Panc1 (cell line): ENCODE measurements around the gene OSBPL5. TPM values are rescaled to one million over a fixed set of nuclear protein-coding genes. Genes with fewer than 3 reads are reported as not detected.

ENCODE experiments used
- ATAC-seq: fragments of 200-7000 bp; cut with Tn5 transposase; 2 replicates; pipeline ENCODE4 v1.9.1; 2020; ENCODE audit warnings: mild to moderate bottlenecking, moderate library complexity
- BruUV-seq: library from RNA; stranded (reverse); fragments of 400-500 nt; replicated peaks from 2 replicates; lab custom pipeline; 2021; lab: Mats Ljungman, UMichigan
- CTCF ChIA-PET: fragments of 300-600 bp; sonication (Branson Sonifier 250); formaldehyde crosslinking; loops from one replicate; lab custom pipeline; 2022; ENCODE audit warnings: antibody characterized with exemption; lab: Charles Lee
- POLR2A ChIA-PET: fragments of 300-600 bp; sonication (Branson Sonifier 250); formaldehyde crosslinking; loops from one replicate; lab custom pipeline; 2022; ENCODE audit warnings: antibody characterized with exemption; lab: Charles Lee
- DNase-seq: peaks from one replicate; pipeline ENCODE4 v3.0.0-alpha.2; 2010; ENCODE audit warnings: low read depth, low spot score
- H3K27ac ChIP-seq: 2 replicates; pipeline ENCODE4 v1.5.1; 2011; ENCODE audit warnings: mild to moderate bottlenecking, low read length, inconsistent platforms
- H3K27me3 ChIP-seq: fragments of 200-500 bp; sonication (Bioruptor generic); 2 replicates; pipeline ENCODE4 v1.6.0; 2014; ENCODE audit warnings: low read length, inconsistent platforms; ENCODE audit not compliant: control insufficient read depth, insufficient read depth
- H3K36me3 ChIP-seq: fragments of 200-500 bp; sonication (Bioruptor generic); 2 replicates; pipeline ENCODE4 v1.5.1; 2014; ENCODE audit warnings: inconsistent platforms, mild to moderate bottlenecking, low read length, moderate library complexity; ENCODE audit not compliant: control insufficient read depth, insufficient read depth
- H3K4me1 ChIP-seq: 2 replicates; pipeline ENCODE4 v1.5.1; 2011; ENCODE audit warnings: inconsistent platforms, mild to moderate bottlenecking, low read length, moderate library complexity; ENCODE audit not compliant: control insufficient read depth, insufficient read depth
- H3K4me3 ChIP-seq, 2 experiments: 2 replicates each; pipeline ENCODE4 v1.5.1; 2011 to 2012; ENCODE audit warnings: low read depth in 2 of 2, low read length in 2 of 2, mild to moderate bottlenecking in 2 of 2, inconsistent platforms in 1 of 2, moderate library complexity in 1 of 2
- H3K9me3 ChIP-seq: fragments of 200-500 bp; sonication (Bioruptor generic); 2 replicates; pipeline ENCODE4 v1.5.1; 2014; ENCODE audit warnings: low read depth, mild to moderate bottlenecking, inconsistent platforms, low read length, moderate library complexity; ENCODE audit not compliant: control insufficient read depth, insufficient read depth
- POLR2AphosphoS5 ChIP-seq: IDR thresholded peaks from 2 replicates; pipeline ENCODE4 v1.6.1; 2012; ENCODE audit warnings: mild to moderate bottlenecking, low read depth, low read length, moderate library complexity
- SIN3A ChIP-seq: IDR thresholded peaks from 2 replicates; pipeline ENCODE4 v1.6.1; 2012; ENCODE audit warnings: low read depth, mild to moderate bottlenecking, low read length, moderate library complexity, borderline replicate concordance; ENCODE audit not compliant: insufficient read depth
- TCF7L2 ChIP-seq: IDR thresholded peaks from 2 replicates; pipeline ENCODE4 v1.6.1; 2011; ENCODE audit warnings: mild to moderate bottlenecking, low read depth, low read length, inconsistent platforms
- in situ Hi-C: cut with HindIII; loops from 2 replicates; pipeline ENCODE4 v1.10.0; 2016; ENCODE audit warnings: low sequenced_read_pairs, low pct_unique_long_range_greater_than_20kb
- intact Hi-C: fragments of 100-400 bp; cut with micrococcal nuclease; formaldehyde crosslinking; loops from one replicate; pipeline ENCODE4 v1.10.0; 2022; ENCODE audit not compliant: unreplicated experiment
- total RNA-seq: library from RNA; stranded (reverse); gene quantifications from one replicate; pipeline ENCODE4 v1.2.1, GENCODE V29; 2021; ENCODE audit not compliant: unreplicated experiment
- TF ChIP-seq, protein P1 (sequence below): fragments of 450-650 bp; IDR thresholded peaks from 2 replicates; pipeline ENCODE4 v1.5.1; 2017; ENCODE audit warnings: mild to moderate bottlenecking
- TF ChIP-seq, protein P2 (sequence below), 2 experiments: IDR thresholded peaks; 2 replicates each; pipeline ENCODE4 v1.6.1; 2011 to 2012; ENCODE audit warnings: low read depth in 2 of 2, control low read depth in 1 of 2, low read length in 1 of 2, mild to moderate bottlenecking in 1 of 2, moderate library complexity in 1 of 2; ENCODE audit not compliant: insufficient read depth in 1 of 2

OSBPL5 gene
- total RNA-seq, 1 experiment from 2014 or later = 20.2 TPM

DNA sequence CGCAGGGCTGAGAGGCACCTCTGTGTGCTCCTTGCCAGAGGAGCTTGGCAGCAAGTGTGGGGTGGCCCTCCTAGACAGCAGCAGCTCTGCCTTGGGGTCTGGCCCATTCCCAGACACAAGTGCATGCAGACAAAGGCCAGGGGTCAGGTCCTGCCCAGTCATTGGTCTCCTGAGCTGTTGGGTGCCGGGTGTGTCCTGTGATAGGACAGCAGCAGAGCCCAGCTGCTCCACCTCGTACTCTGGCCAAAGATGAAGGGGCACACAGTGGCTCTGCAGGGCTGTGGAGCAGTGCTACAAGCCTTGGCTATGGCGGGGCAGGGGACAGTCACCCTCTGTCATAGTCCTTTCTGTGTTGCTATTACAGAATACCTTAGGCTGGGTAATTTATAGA is 17.3 kb upstream of the OSBPL5 start:
- POLR2A ChIA-PET = interaction anchor here (0.7 kb wide), 1 partner anchor 1095 kb away, joined by 3 read pairs; no protein-coding TSS in a partner anchor
- no peak for DNase-seq
- no peak overlapping the region for H3K27ac ChIP-seq
- no peak overlapping the region for H3K4me3 ChIP-seq
- H3K36me3 ChIP-seq = no peaks in the 10 kb centered on the region
- intact Hi-C loops = no loop called here
- H3K27me3 ChIP-seq = no peaks in the 10 kb centered on the region
- ATAC-seq = no peak
- in situ Hi-C loops = no loop called here
- BruUV-seq = no TSS peak
- no peaks in the 10 kb centered on the region for H3K4me1 ChIP-seq
- no peaks in the 10 kb centered on the region for H3K9me3 ChIP-seq
- CTCF ChIA-PET = no interaction called here
- TF ChIP-seq SIN3A = no peak
- TF ChIP-seq, protein P1, sequence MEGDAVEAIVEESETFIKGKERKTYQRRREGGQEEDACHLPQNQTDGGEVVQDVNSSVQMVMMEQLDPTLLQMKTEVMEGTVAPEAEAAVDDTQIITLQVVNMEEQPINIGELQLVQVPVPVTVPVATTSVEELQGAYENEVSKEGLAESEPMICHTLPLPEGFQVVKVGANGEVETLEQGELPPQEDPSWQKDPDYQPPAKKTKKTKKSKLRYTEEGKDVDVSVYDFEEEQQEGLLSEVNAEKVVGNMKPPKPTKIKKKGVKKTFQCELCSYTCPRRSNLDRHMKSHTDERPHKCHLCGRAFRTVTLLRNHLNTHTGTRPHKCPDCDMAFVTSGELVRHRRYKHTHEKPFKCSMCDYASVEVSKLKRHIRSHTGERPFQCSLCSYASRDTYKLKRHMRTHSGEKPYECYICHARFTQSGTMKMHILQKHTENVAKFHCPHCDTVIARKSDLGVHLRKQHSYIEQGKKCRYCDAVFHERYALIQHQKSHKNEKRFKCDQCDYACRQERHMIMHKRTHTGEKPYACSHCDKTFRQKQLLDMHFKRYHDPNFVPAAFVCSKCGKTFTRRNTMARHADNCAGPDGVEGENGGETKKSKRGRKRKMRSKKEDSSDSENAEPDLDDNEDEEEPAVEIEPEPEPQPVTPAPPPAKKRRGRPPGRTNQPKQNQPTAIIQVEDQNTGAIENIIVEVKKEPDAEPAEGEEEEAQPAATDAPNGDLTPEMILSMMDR = no peak
- TF ChIP-seq POLR2AphosphoS5 = no peak

DNA sequence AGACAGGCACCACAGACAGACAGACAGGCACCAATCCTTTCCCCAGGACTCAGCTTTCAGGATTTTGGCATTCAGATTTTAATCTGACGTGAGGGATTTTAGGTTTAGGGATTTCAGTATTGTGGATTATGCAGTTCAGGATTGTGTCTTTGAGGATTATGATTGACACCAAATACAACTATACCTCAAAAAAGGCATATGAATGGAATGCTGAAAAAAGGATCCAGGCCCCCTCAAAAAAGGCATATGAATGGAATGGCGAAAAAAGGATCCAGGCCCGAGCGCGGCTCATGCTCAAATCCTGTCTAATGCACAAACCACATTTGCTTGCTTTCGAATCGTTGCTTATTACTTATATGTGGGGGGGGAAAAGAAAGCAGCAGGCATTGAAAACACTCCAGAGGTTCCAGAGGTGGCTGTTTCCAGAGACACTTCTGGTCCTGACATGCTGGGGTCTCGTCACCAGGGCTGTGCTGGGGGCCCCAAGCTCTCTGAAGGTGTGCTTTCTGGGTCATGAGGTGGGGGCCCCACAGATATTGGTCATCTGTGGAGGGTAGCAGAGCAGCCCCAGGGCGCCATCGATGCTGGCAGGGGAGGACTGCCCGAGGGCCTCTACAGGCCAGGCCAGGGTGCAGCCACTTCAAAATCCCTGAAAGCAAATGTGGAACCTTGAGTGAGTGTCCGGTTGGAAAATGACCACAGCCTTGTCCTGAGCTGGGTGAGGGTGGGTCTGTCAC is 16.8 kb upstream of the OSBPL5 start:
- no peak for ATAC-seq
- H3K27me3 ChIP-seq = peaks cover 2% of the 10 kb centered on the region; the same call in 1 of the 2 replicates

More for the DNA sequence above, 16.8 kb upstream of the OSBPL5 start:
- H3K36me3 ChIP-seq = no peaks in the 10 kb centered on the region
- TF ChIP-seq TCF7L2 (no peak), POLR2AphosphoS5 (no peak), SIN3A (no peak)
- TF ChIP-seq, protein P1 = no peak
- TF ChIP-seq, protein P2, sequence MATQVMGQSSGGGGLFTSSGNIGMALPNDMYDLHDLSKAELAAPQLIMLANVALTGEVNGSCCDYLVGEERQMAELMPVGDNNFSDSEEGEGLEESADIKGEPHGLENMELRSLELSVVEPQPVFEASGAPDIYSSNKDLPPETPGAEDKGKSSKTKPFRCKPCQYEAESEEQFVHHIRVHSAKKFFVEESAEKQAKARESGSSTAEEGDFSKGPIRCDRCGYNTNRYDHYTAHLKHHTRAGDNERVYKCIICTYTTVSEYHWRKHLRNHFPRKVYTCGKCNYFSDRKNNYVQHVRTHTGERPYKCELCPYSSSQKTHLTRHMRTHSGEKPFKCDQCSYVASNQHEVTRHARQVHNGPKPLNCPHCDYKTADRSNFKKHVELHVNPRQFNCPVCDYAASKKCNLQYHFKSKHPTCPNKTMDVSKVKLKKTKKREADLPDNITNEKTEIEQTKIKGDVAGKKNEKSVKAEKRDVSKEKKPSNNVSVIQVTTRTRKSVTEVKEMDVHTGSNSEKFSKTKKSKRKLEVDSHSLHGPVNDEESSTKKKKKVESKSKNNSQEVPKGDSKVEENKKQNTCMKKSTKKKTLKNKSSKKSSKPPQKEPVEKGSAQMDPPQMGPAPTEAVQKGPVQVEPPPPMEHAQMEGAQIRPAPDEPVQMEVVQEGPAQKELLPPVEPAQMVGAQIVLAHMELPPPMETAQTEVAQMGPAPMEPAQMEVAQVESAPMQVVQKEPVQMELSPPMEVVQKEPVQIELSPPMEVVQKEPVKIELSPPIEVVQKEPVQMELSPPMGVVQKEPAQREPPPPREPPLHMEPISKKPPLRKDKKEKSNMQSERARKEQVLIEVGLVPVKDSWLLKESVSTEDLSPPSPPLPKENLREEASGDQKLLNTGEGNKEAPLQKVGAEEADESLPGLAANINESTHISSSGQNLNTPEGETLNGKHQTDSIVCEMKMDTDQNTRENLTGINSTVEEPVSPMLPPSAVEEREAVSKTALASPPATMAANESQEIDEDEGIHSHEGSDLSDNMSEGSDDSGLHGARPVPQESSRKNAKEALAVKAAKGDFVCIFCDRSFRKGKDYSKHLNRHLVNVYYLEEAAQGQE (IDR thresholded peaks at IDR 0.05; ENCODE audit: insufficient read depth in 1 of 2, low read depth in 2 of 2, low read length in 1 of 2) = no peak
- in situ Hi-C loops = no loop called here
- intact Hi-C loops = no loop called here
- H3K27ac ChIP-seq = no peak overlapping the region
- ChIA-PET CTCF (no interaction called here), POLR2A (interaction anchor here (0.7 kb wide), 1 partner anchor 1094 kb away, joined by 3 read pairs; no protein-coding TSS in a partner anchor)
- H3K4me1 ChIP-seq = no peaks in the 10 kb centered on the region
- peaks cover 4% of the 10 kb centered on the region; the same call in 1 of the 2 replicates for H3K9me3 ChIP-seq
- no peak for DNase-seq
- no TSS peak for BruUV-seq
- H3K4me3 ChIP-seq = no peak overlapping the region
